EH (cell line): Measurements from ENCODE around the gene OSBPL3.
"Not testable (repeated sequence)": the region's sequence is repeated elsewhere in the genome, so short reads cannot be mapped to it uniquely, and the experiment has no call there.

ENCODE experiments used
- DNase-seq: peaks from one replicate; pipeline ENCODE4 v3.0.0-alpha.2; 2015; ENCODE audit warnings: low read depth

OSBPL3 gene

GRCh38 chr7:24979863-24980533 is at the start of gene OSBPL3:
OSBPL3 (minus strand) TSS chr7:24980178; CDS start chr7:24892472, 87,706 bp downstream.
- peak; percentile 95 for DNase-seq

GRCh38 chr7:25029075-25029474 is 49.1 kb upstream of the OSBPL3 start:
- DNase-seq = no peak

GRCh38 chr7:25028370-25029021 is 48.5 kb upstream of the OSBPL3 start:
- DNase-seq = peak; percentile 97

GRCh38 chr7:25026156-25026555 is 46.2 kb upstream of the OSBPL3 start:
- no peak for DNase-seq

- peak; percentile 92 for DNase-seq
Observed at GRCh38 chr7:25025218-25025671, 45.3 kb upstream of the OSBPL3 start.

GRCh38 chr7:25024066-25024465 is 44.1 kb upstream of the OSBPL3 start:
- DNase-seq = no peak

- not testable (repeated sequence) for DNase-seq
Observed at GRCh38 chr7:25017671-25018070, 37.7 kb upstream of the OSBPL3 start.

GRCh38 chr7:25014756-25015155 is 34.8 kb upstream of the OSBPL3 start:
- peak; percentile 96 for DNase-seq

GRCh38 chr7:25012710-25013109 is 32.7 kb upstream of the OSBPL3 start:
- peak; percentile 86 for DNase-seq

GRCh38 chr7:25012254-25012653 is 32.3 kb upstream of the OSBPL3 start:
- DNase-seq = no peak

GRCh38 chr7:25009257-25009656 is 29.3 kb upstream of the OSBPL3 start:
- peak; percentile 95 for DNase-seq

GRCh38 chr7:25007668-25008067 is 27.7 kb upstream of the OSBPL3 start:
- no peak for DNase-seq

GRCh38 chr7:25006276-25006675 is 26.3 kb upstream of the OSBPL3 start:
- DNase-seq = no peak

- DNase-seq = no peak
Observed at GRCh38 chr7:25005658-25006057, 25.7 kb upstream of the OSBPL3 start.

- peak; percentile 52 for DNase-seq
Observed at GRCh38 chr7:25002786-25003185, 22.8 kb upstream of the OSBPL3 start.

GRCh38 chr7:24995466-24995865 is 15.5 kb upstream of the OSBPL3 start:
- DNase-seq = no peak

GRCh38 chr7:24992314-24992713 is 12.3 kb upstream of the OSBPL3 start:
- no peak for DNase-seq

- DNase-seq = no peak
Observed at GRCh38 chr7:24991353-24991752, 11.4 kb upstream of the OSBPL3 start.

- DNase-seq = no peak
Observed at GRCh38 chr7:24987331-24987842, 7.4 kb upstream of the OSBPL3 start.

- DNase-seq = peak; percentile 17
Observed at GRCh38 chr7:24982917-24983316, 2.9 kb upstream of the OSBPL3 start.

- peak; percentile 75 for DNase-seq
Observed at GRCh38 chr7:24981171-24981951, 1.4 kb upstream of the OSBPL3 start.

GRCh38 chr7:24980534-24981170 is 674 bp upstream of the OSBPL3 start:
- no peak for DNase-seq
